Cardiac fibroblast (primary cell): Measurements from ENCODE around the gene EFCAB5.
A peak's percentile ranks its signal among the peaks of the same experiment; 100 is the strongest.

Experiments used
- DNase-seq, 2 donors: peaks; one replicate each; pipeline versions ENCODE4 v3.0.0 to v3.0.0-alpha.2; 2010; ENCODE audit warnings: low read depth in 2 of 2
- H3K4me3 ChIP-seq, 2 donors: replicated peaks in 1 of 2; 1 replicate in 1 of 2; 2 replicates in 1 of 2; pipeline ENCODE4 v1.5.1; 2011; ENCODE audit warnings: low read depth in 2 of 2, low read length in 2 of 2, mild to moderate bottlenecking in 2 of 2, moderate library complexity in 1 of 2
- TF ChIP-seq, protein P1 (sequence below): IDR thresholded peaks from one replicate; pipeline ENCODE4 v1.5.1; 2011; ENCODE audit warnings: low read depth, mild to moderate bottlenecking, low read length, inconsistent platforms

Gene EFCAB5

DNA sequence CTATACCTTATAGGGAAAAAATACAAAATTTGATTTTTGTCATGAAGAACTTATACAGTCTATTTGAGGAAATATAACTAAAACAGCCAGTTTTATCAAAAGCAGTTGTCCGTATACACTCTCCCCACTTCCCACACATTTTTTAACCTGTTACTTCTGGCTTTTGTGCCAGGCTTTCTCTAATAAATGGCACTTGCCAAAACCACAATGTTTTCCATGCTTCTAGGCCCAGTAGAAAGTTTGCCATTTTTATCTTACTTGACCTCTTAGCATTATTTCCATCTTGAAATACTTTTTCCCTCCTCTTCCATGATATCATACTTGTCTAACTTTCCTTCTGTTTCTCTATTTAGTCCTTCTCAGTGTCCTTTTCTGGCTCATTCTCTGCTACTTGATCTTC, 38.8 kb downstream of the EFCAB5 start:
- H3K4me3 ChIP-seq, result no peak overlapping the region
- TF ChIP-seq, protein P1, sequence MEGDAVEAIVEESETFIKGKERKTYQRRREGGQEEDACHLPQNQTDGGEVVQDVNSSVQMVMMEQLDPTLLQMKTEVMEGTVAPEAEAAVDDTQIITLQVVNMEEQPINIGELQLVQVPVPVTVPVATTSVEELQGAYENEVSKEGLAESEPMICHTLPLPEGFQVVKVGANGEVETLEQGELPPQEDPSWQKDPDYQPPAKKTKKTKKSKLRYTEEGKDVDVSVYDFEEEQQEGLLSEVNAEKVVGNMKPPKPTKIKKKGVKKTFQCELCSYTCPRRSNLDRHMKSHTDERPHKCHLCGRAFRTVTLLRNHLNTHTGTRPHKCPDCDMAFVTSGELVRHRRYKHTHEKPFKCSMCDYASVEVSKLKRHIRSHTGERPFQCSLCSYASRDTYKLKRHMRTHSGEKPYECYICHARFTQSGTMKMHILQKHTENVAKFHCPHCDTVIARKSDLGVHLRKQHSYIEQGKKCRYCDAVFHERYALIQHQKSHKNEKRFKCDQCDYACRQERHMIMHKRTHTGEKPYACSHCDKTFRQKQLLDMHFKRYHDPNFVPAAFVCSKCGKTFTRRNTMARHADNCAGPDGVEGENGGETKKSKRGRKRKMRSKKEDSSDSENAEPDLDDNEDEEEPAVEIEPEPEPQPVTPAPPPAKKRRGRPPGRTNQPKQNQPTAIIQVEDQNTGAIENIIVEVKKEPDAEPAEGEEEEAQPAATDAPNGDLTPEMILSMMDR, result no peak
- no peak for DNase-seq

DNA sequence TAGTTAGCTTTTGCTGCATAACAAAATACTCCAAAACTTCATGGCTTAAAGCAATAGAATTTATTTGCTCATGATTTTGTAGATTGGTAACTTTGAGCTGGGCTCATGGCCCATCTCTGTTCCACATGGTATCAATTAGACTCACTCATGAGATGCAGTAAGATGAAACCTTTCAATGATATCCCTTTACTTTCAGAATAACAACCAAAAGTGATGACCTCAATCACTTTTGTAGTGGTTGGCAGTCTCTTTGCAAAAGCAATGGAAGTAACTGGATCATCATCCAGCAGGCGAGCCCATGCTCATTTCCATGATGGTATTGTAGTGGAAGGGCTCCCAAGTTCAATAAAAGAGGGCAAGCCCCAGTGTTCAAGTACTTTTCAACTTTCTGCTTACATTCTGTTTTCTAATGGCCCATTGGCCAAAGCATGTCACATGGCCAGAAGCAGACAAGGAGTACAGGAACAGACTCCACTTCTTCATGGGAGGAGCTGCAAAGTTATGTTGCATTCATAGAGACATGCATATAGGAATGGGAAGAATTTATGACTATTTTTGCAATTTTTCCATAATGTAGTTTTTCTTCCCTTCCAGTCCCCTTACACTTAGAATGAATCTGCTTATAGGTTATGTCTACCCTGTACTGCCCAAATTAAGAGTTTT, 41.7 kb downstream of the EFCAB5 start:
- H3K4me3 ChIP-seq, result no peak overlapping the region
- TF ChIP-seq, protein P1, result no peak
- no peak for DNase-seq

DNA sequence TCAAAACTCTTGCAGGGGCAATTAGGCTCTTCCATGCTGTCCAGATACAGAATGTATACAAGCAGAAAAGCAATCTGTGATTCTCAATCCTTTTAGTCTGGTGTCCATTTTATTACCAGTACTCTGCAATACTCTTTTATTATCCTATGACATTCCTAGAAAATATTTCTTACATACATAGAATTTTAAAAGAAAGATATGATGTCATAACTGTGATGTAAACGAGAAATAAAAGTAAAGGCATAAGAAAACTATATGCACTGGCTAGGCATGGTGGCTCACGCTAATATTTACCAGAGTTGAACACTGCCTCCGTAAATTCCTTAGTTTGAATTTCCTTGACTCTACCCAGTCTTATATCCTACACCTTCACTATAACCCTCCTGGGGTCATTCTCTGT, 55.0 kb downstream of the EFCAB5 start:
- DNase-seq, result no peak
- TF ChIP-seq, protein P1, result no peak
- no peak overlapping the region for H3K4me3 ChIP-seq

DNA sequence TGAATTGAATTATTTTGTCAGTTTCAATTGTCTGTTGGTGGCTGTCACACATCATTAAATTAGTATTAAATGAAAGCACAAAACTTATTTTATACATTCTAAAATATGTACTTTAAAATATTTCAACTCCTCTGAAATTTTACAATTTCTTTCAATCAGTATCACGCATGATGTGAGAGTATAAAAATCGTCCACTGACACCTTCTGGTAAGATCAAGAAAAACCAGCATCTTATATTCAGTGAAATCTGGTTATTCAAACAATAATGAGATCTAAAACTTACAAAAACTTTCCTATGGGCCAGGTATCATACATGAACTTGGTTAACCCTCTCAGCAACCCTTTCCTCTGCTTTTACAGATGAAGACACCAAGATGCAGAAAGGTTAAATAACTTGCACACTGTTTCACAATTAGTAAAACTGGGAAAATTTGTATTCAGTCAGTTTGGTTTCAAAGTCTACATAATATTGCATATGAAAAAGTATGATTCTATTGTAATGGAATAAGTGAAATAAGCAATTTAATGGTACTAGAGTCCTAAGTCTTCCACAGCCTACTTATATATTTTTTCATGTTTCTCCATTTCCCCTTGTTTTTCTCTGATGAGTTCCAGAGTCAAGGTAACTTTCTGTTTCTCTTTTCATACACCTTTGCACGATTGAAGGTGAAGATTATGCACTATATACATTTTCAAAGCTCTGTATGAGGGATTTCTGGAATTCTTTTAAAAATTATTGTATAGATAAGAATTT, 58.7 kb downstream of the EFCAB5 start:
- no peak overlapping the region for H3K4me3 ChIP-seq
- peak; percentile 22 to 23 for DNase-seq
- TF ChIP-seq, protein P1, result no peak

DNA sequence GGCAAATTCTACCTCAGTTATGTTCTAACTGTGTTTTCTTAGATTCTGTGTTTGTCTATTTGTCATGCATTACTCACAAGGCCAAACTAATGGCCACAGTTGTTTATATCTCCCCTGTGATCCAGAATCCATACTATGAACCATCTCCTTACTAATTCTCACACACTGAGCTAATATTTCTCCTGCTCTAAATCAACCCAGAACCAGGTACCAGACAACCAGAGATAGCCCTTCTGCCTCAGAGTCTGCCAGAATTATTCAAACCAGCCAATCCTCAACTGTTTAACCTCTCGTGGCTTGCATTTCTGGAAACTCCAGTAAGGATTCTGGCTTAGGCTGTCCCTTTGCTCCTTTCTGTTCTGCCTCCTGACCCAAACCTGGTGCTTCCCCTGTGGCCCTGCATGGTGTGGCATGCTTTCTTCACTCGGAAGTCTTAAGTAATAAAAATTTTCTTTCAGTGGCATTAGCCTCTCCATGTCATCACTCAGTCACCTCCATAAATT, 59.4 kb downstream of the EFCAB5 start:
- TF ChIP-seq, protein P1, result no peak
- peak in 1 of 2 donors; percentile 37 for DNase-seq
- no peak overlapping the region for H3K4me3 ChIP-seq

DNA sequence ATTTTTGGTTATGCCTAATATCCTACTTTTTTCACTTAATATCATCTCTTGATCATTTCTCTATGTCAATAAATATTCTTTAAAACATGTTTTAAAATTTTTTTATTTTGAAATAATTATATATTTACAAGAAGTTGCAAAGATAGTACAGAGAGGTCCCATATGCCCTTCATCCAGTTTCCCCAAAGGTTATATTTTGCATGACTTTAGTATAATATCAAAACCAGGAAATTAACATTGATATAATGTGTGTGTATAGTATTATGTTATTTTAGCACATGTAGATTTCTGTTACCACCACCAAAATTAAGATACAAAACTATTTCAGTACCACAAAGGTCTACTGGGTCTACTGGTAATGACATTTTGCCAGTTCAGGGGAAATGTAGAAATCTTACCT, 60.7 kb downstream of the EFCAB5 start:
- TF ChIP-seq, protein P1, result no peak
- DNase-seq, result no peak
- H3K4me3 ChIP-seq, result no peak overlapping the region
